ENCODE measurements around the gene R3HDML.

GRCh38 chr20:44334709-44335108 is 2.1 kb upstream of the R3HDML start:
- TF ChIP-seq EP300 (IDR thresholded peaks at IDR 0.05) (no peak), CTCF (IDR thresholded peaks at IDR 0.05) (no peak)
